Stomach (tissue), 9 donors: ENCODE measurements around the gene PKD2. TPM values are rescaled to one million over a fixed set of nuclear protein-coding genes. Genes with fewer than 3 reads are reported as not detected.

Source experiments
- DNase-seq, 2 donors: peaks; one replicate each; pipeline versions ENCODE4 v3.0.0 to v3.0.0-alpha.2; 2013 to 2019
- H3K27ac ChIP-seq, 5 donors: fragments of 200-600 bp in 4 of 5; sonication (generic) in 4 of 5; one replicate each; pipeline ENCODE4 v1.5.1; 2013 to 2019; ENCODE audit warnings: mild to moderate bottlenecking in 1 of 5, moderate library complexity in 1 of 5
- H3K27me3 ChIP-seq, 3 donors: fragments of 200-600 bp; sonication (generic); one replicate each; pipeline ENCODE4 v1.5.1; 2017 to 2019; ENCODE audit warnings: mixed run types in 1 of 3
- H3K36me3 ChIP-seq, 4 donors: fragments of 200-600 bp; sonication (generic); 1 replicate in 3 of 4; 2 replicates in 1 of 4; pipeline ENCODE4 v1.5.1; 2016 to 2019
- H3K4me1 ChIP-seq, 4 donors: fragments of 200-600 bp; sonication (generic); one replicate each; pipeline ENCODE4 v1.5.1; 2016 to 2019
- H3K4me3 ChIP-seq, 4 donors: fragments of 200-600 bp; sonication (generic) in 3 of 4; one replicate each; pipeline ENCODE4 v1.5.1; 2016 to 2019; ENCODE audit warnings: mild to moderate bottlenecking in 1 of 4
- H3K9me3 ChIP-seq, 4 donors: fragments of 200-600 bp; sonication (generic); one replicate each; pipeline ENCODE4 v1.5.1; 2016 to 2019
- EP300 ChIP-seq: sonication (generic); formaldehyde crosslinking; IDR thresholded peaks from one replicate; pipeline ENCODE4 v1.6.1; 2017; ENCODE audit warnings: antibody characterized with exemption
- POLR2A ChIP-seq, 4 donors: fragments of 450-650 bp; IDR thresholded peaks; one replicate each; pipeline ENCODE4 v1.6.1; 2016; ENCODE audit warnings: antibody characterized with exemption in 4 of 4, control low read depth in 2 of 4, mild to moderate bottlenecking in 1 of 4, moderate library complexity in 1 of 4
- POLR2AphosphoS5 ChIP-seq, 3 donors: sonication (generic); formaldehyde crosslinking; IDR thresholded peaks; one replicate each; pipeline ENCODE4 v1.6.1; 2016; ENCODE audit warnings: antibody characterized with exemption in 3 of 3
- WGBS, 5 donors: extraction: QIAGEN DNeasy Blood & Tissue Kit in 3 of 5; methylation state at CpG; one replicate each; pipeline versions ENCODE4 v1.1.5 to v1.1.7; 2013 to 2018; 5-methylcytosine and 5-hydroxymethylcytosine counted together
- intact Hi-C: fragments of 100-400 bp; cut with DNase I; formaldehyde crosslinking; loops from one replicate; pipeline ENCODE4 v1.15.1; 2023; ENCODE audit warnings: low total_unique reads
- polyA plus RNA-seq, 3 donors: library from polyadenylated mRNA; stranded (reverse); fragments of 200-250 nt; gene quantifications; one replicate each; pipeline ENCODE4 v1.2.3, GENCODE V29; 2013
- total RNA-seq, 5 donors: library from RNA; depleted of rRNA; stranded (reverse); fragments of >200 nt; gene quantifications; one replicate each; pipeline versions ENCODE4 v1.1.0 to v1.2.3, GENCODE V29; 2014 to 2016
- TF ChIP-seq, protein P1 (sequence below), 7 experiments: fragments of 450-650 bp in 4 of 7; fragments of 200-600 bp in 3 of 7; sonication (generic) in 3 of 7; IDR thresholded peaks; one replicate each; pipeline ENCODE4 v1.5.1; 2016 to 2019; ENCODE audit warnings: antibody characterized with exemption in 7 of 7, control low read depth in 2 of 7, mild to moderate bottlenecking in 1 of 7
- donor health status: healthy with polysubstance abuse.
- donor health status: Bipolar disorder and iron deficiency.
- donor health status: healthy.

Gene PKD2
- total and polyA plus RNA-seq, 8 donors = 4.0 to 209 (median 32.7) TPM

- intact Hi-C loops = no loop called here
- no peak overlapping the region for H3K4me3 ChIP-seq
These were observed 41.9 kb upstream of the PKD2 start for GRCh38 chr4:87965501-87965975.

GRCh38 chr4:87966095-87966496 lies 41.3 kb upstream of the PKD2 start:
- Histone ChIP-seq H3K27ac (no peak overlapping the region), H3K4me3 (no peak overlapping the region), H3K4me1 (no peaks in the 10 kb centered on the region), H3K36me3 (no peaks in the 10 kb centered on the region), H3K27me3 (peaks cover 0 to 18% (median 0%) of the 10 kb centered on the region in 3 donors), H3K9me3 (no peaks in the 10 kb centered on the region)
- TF ChIP-seq EP300 (no peak), POLR2AphosphoS5 (IDR thresholded peaks at IDR 0.05) (no peak), POLR2A (IDR thresholded peaks at IDR 0.05) (no peak)
- TF ChIP-seq, protein P1, sequence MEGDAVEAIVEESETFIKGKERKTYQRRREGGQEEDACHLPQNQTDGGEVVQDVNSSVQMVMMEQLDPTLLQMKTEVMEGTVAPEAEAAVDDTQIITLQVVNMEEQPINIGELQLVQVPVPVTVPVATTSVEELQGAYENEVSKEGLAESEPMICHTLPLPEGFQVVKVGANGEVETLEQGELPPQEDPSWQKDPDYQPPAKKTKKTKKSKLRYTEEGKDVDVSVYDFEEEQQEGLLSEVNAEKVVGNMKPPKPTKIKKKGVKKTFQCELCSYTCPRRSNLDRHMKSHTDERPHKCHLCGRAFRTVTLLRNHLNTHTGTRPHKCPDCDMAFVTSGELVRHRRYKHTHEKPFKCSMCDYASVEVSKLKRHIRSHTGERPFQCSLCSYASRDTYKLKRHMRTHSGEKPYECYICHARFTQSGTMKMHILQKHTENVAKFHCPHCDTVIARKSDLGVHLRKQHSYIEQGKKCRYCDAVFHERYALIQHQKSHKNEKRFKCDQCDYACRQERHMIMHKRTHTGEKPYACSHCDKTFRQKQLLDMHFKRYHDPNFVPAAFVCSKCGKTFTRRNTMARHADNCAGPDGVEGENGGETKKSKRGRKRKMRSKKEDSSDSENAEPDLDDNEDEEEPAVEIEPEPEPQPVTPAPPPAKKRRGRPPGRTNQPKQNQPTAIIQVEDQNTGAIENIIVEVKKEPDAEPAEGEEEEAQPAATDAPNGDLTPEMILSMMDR (IDR thresholded peaks at IDR 0.05) = no peak
- intact Hi-C loops = no loop called here
- DNase-seq = no peak
- WGBS, 5 donors = 92 to 100% (median 94%) methylated on average over 2 to 9 of the region's 9 CpGs

More at GRCh38 chr4:87965501-87965975, 41.9 kb upstream of the PKD2 start:
- WGBS, 5 donors = 91 to 97% (median 92%) methylated on average over 16 to 21 of the region's 21 CpGs
- no peaks in the 10 kb centered on the region for H3K36me3 ChIP-seq
- H3K27ac ChIP-seq = no peak overlapping the region
- TF ChIP-seq POLR2AphosphoS5 (IDR thresholded peaks at IDR 0.05) (no peak), POLR2A (IDR thresholded peaks at IDR 0.05) (no peak), EP300 (no peak)
- TF ChIP-seq, protein P1 (IDR thresholded peaks at IDR 0.05) = no peak
- peaks cover 0 to 18% (median 0%) of the 10 kb centered on the region in 3 donors for H3K27me3 ChIP-seq
- no peaks in the 10 kb centered on the region for H3K9me3 ChIP-seq
- no peaks in the 10 kb centered on the region for H3K4me1 ChIP-seq
- no peak for DNase-seq

GRCh38 chr4:87967193-87967592 lies 40.2 kb upstream of the PKD2 start:
- H3K4me1 ChIP-seq = no peaks in the 10 kb centered on the region
- H3K9me3 ChIP-seq = no peaks in the 10 kb centered on the region
- intact Hi-C loops = no loop called here
- no peak overlapping the region for H3K27ac ChIP-seq
- H3K36me3 ChIP-seq = no peaks in the 10 kb centered on the region
- H3K27me3 ChIP-seq = peaks cover 0 to 23% (median 0%) of the 10 kb centered on the region in 3 donors
- H3K4me3 ChIP-seq = no peak overlapping the region
- TF ChIP-seq POLR2A (IDR thresholded peaks at IDR 0.05) (no peak), EP300 (no peak), POLR2AphosphoS5 (IDR thresholded peaks at IDR 0.05) (no peak)
- TF ChIP-seq, protein P1 (IDR thresholded peaks at IDR 0.05) = no peak
- WGBS, 5 donors = 93 to 97% (median 94%) methylated on average over 5 to 8 of the region's 8 CpGs
- DNase-seq = no peak

- peaks cover 0 to 41% (median 4%) of the 10 kb centered on the region in 3 donors for H3K27me3 ChIP-seq
- intact Hi-C loops = loop anchor here (10.0 kb wide), 1 partner anchor 115 kb away; no protein-coding TSS in a partner anchor
- no peak overlapping the region for H3K27ac ChIP-seq
- no peak for DNase-seq
- H3K4me3 ChIP-seq = no peak overlapping the region
- H3K36me3 ChIP-seq = no peaks in the 10 kb centered on the region
- peaks cover 0 to 8% (median 5%) of the 10 kb centered on the region in 4 donors for H3K4me1 ChIP-seq
- H3K9me3 ChIP-seq = no peaks in the 10 kb centered on the region
- TF ChIP-seq POLR2A (IDR thresholded peaks at IDR 0.05) (no peak), EP300 (no peak), POLR2AphosphoS5 (IDR thresholded peaks at IDR 0.05) (no peak)
- TF ChIP-seq, protein P1 (IDR thresholded peaks at IDR 0.05) = no peak
- WGBS, 5 donors = 58 to 64% (median 62%) methylated on average over 2 of the region's 2 CpGs
These were observed 37.3 kb upstream of the PKD2 start for GRCh38 chr4:87970121-87970520.
